BJ (cell line): ENCODE measurements around the gene SPTBN4. TPM values are rescaled to one million over a fixed set of nuclear protein-coding genes. Genes with fewer than 3 reads are reported as not detected.
"Not testable (repeated sequence)": the region's sequence is repeated elsewhere in the genome, so short reads cannot be mapped to it uniquely, and the experiment has no call there.

Source experiments
- CTCF ChIA-PET: fragments of 350-600 bp; formaldehyde crosslinking; extraction: SDS; loops from one replicate; lab custom pipeline; 2021; ENCODE audit warnings: antibody characterized with exemption, inconsistent platforms; lab: Yijun Ruan, JAX
- POLR2A ChIA-PET: fragments of 300-600 bp; sonication (Branson Sonifier 250); formaldehyde crosslinking; extraction: SDS; loops from one replicate; lab custom pipeline; 2021; ENCODE audit warnings: antibody characterized with exemption; lab: Charles Lee
- DNase-seq: peaks from one replicate; pipeline ENCODE4 v3.0.0-alpha.2; 2011; ENCODE audit warnings: low read depth
- H3K27me3 ChIP-seq: 2 replicates; pipeline ENCODE4 v1.6.0; 2011; ENCODE audit warnings: low read length; ENCODE audit not compliant: control insufficient read depth, insufficient read depth
- H3K36me3 ChIP-seq: 2 replicates; pipeline ENCODE4 v1.5.1; 2011; ENCODE audit warnings: low read length; ENCODE audit not compliant: control insufficient read depth, insufficient read depth
- H3K4me3 ChIP-seq: 2 replicates; pipeline ENCODE4 v1.5.1; 2011; ENCODE audit warnings: low read depth, mild to moderate bottlenecking, control low read depth, low read length
- polyA plus RNA-seq: library from polyadenylated mRNA; depleted of rRNA; stranded (reverse); fragments of >200 nt; gene quantifications from 2 replicates; pipeline ENCODE4 v1.2.3, GENCODE V29; 2011
- TF ChIP-seq, protein P1 (sequence below): IDR thresholded peaks from 2 replicates; pipeline ENCODE4 v1.5.1; 2011; ENCODE audit warnings: low read depth, mild to moderate bottlenecking, control low read depth, inconsistent platforms, low read length, moderate library complexity; ENCODE audit not compliant: insufficient read depth

SPTBN4 gene
- polyA plus RNA-seq, 1 experiment: 0.93 TPM

DNA sequence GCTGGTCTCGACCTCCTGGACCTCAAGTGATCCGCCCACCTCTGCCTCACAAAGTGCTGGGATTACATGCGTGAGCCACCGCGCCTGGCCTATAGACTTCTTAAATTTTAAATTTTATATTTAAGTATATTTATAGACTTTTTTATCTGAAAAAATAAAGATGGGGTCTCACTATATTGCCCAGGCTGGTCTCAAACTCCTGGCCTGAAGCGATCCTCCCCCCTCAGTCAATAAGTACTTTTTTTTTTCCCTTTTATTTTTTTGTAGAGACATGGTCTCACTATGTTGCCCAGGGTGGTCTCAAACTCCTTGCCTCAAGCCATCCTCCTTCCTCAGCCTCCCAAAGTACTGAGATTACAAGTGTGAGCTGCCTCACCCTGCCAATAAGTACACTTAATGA, 42.9 kb upstream of the SPTBN4 start:
- TF ChIP-seq, protein P1, sequence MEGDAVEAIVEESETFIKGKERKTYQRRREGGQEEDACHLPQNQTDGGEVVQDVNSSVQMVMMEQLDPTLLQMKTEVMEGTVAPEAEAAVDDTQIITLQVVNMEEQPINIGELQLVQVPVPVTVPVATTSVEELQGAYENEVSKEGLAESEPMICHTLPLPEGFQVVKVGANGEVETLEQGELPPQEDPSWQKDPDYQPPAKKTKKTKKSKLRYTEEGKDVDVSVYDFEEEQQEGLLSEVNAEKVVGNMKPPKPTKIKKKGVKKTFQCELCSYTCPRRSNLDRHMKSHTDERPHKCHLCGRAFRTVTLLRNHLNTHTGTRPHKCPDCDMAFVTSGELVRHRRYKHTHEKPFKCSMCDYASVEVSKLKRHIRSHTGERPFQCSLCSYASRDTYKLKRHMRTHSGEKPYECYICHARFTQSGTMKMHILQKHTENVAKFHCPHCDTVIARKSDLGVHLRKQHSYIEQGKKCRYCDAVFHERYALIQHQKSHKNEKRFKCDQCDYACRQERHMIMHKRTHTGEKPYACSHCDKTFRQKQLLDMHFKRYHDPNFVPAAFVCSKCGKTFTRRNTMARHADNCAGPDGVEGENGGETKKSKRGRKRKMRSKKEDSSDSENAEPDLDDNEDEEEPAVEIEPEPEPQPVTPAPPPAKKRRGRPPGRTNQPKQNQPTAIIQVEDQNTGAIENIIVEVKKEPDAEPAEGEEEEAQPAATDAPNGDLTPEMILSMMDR: no peak
- Histone ChIP-seq H3K36me3 (peaks cover 8% of the 10 kb centered on the region), H3K4me3 (peak overlapping the region; percentile 61; the same call in 1 of the 2 replicates), H3K27me3 (no peaks in the 10 kb centered on the region)
- POLR2A ChIA-PET: no interaction called here
- no peak for DNase-seq
- CTCF ChIA-PET: interaction anchor here (1.2 to 2.3 kb wide), 5 partner anchors 10 to 210 kb away, joined by 3 to 11 read pairs (median 7); partner anchors contain the start of gene PRX

DNA sequence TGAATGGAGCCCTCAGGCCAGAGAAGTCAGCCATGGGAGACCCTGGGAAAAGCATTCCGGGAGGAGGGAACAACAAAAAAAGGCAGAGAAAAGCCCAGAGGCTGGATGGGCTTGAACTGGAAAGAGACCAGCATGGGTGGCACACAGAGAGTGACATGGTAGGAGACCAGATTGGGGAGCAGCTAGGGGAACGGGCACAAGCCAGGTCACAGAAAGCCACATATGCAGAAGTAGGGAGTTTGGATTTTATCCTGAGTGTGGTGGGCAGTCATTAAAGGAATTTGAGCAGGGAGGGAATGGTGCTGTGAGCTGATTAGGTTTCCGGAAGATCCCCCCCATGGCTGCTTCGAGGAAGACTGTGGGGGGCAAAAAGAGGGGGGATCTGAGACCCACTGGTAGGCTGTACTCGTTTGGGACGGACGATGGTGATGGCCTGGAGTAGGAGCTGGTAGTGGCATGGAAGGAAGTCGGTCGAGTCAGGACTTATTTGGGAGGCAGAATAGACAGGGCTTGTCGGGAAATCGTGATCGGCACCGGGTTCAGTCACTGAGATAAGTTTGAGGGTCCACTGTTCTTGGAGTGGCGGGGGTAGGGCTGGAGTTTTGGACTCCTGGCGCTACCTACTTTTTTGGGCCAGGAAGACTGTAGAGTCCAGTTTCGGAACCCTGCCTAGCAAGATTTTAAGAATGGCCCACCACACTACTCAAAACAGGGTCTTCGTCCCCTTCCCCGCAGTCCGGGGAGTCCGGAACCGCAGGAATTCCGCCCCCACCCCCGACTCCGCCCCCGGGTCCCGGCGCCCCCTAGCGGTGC, 42.0 kb upstream of the SPTBN4 start:
- ChIA-PET CTCF (interaction anchor here (0.9 to 2.3 kb wide), 8 partner anchors 9 to 209 kb away, joined by 3 to 11 read pairs (median 6); partner anchors contain the start of gene PRX), POLR2A (no interaction called here)
- Histone ChIP-seq H3K4me3 (peak overlapping the region; percentile 61), H3K36me3 (peaks cover 8% of the 10 kb centered on the region), H3K27me3 (no peaks in the 10 kb centered on the region)
- TF ChIP-seq, protein P1: no peak
- no peak for DNase-seq

DNA sequence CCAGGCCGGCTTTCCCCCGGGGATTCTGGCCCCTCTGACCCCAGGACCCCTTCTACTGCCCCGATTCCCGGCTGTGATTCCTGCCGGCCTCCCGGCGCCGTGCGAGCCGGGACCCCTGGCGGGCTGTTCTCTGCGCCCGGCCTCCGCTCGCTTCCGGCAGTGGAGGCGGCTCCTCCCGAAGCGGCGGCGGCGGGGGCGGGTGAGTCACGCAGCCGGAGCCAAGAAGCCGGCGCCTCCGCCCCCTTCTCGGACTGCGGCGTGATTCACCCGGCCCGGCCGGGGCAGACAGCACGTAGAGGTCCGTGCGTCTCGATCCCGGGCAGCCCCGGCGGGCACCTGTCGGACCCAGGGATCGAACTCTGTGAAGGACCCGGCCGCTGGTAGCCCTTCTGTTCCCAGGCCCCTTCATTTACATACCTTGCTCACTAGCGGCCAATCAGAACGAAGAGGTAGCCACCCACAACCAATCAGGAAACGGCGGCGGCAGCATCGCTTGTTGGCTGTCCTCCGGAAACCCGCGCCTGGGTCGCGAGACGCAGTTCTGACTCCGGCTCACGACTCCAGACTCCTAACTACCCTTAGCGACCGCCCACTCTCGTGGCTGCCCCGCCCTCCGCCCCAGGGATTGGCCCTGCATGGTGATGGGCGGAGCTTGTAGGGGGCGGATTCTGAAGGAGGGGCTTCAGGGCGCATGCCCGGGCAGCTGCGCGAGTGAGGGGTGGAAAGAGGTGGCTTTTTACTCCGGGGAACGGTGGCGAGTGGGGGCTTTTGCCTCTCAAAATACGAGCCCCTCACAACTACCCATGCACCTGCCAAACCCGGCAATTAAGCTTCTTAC, 41.1 kb upstream of the SPTBN4 start, which contains the start of gene SERTAD1:
Gene SERTAD1 (minus strand): TSS at position 543 of the 838 bp plus-strand sequence. CDS start 2,446 bp downstream, outside the sequence.
- CTCF ChIA-PET: interaction anchor here (0.7 to 2.3 kb wide), 9 partner anchors 9 to 209 kb away, joined by 3 to 11 read pairs (median 6); no protein-coding TSS in a partner anchor
- DNase-seq: peak; percentile 94

DNA sequence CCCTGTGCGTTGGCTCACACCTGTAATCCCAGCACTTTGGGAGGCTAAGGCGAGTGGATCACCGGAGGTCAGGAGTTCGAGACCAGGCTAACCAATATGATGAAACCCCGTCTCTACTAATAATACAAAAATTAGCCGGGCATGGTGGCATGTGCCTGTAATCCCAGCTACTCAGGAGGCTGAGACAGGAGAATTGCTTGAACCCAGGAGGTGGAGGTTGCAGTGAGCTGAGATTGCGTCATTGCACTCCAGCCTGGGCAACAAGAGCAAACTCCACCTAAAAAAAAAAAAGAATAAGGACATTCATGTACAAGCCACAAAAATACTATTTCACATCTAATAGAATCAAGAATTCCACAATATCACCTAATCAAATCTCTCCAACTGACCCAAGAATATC, 38.6 kb upstream of the SPTBN4 start:
- POLR2A ChIA-PET: interaction anchor here (0.6 kb wide), 1 partner anchor 13 kb away, joined by 4 read pairs; no protein-coding TSS in a partner anchor
- H3K4me3 ChIP-seq, DNase-seq, CTCF ChIA-PET, H3K36me3 ChIP-seq, H3K27me3 ChIP-seq: not testable (repeated sequence)

More for the DNA sequence above, 41.1 kb upstream of the SPTBN4 start, which contains the start of gene SERTAD1:
- Histone ChIP-seq H3K4me3 (peak within 1 kb of the TSS; percentile 61), H3K36me3 (peaks cover 8% of the 10 kb centered on the region), H3K27me3 (no peaks in the 10 kb centered on the region)
- POLR2A ChIA-PET: interaction anchor here (0.6 to 1.1 kb wide), 7 partner anchors 17 to 325 kb away, joined by 3 to 9 read pairs (median 3); partner anchors contain the start of genes C19orf47, PLD3 and SNRPA
- TF ChIP-seq, protein P1: peak; percentile 83

DNA sequence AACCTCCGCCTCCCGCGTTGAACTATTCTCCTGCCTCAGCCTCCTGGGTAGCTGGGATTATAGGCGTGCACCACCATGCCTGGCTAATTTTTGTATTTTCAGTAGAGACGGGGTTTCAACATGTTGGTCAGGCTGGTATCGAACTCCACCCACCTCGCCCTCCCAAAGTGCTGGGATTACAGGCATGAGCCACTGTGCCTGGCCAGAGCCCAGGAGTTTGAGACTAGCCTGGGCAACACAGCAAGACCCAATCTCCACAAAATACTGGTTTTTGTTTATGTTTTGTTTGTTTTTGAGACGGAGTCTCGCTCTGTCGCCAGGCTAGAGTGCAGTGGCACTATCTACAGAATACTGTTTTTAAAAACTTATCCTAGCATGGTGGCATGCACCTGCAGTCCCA, 36.6 kb upstream of the SPTBN4 start:
- CTCF ChIA-PET, H3K4me3 ChIP-seq, DNase-seq, H3K36me3 ChIP-seq, POLR2A ChIA-PET, H3K27me3 ChIP-seq: not testable (repeated sequence)
